Keratinocyte (primary cell): ENCODE results near the gene CDC42.

Source experiments
- EZH2 ChIP-seq: IDR thresholded peaks from one replicate; pipeline ENCODE4 v1.6.1; 2012; ENCODE audit warnings: inconsistent platforms, mild to moderate bottlenecking, low read length, moderate library complexity
- TF ChIP-seq, protein P1 (sequence below), 3 experiments: IDR thresholded peaks in 1 of 3; conservative IDR thresholded peaks in 1 of 3; optimal IDR thresholded peaks in 1 of 3; 2 replicates in 2 of 3; 3 replicates in 1 of 3; pipeline versions ENCODE3 to v1.5.1; 2011; ENCODE audit warnings: low read length in 3 of 3, mild to moderate bottlenecking in 3 of 3, moderate library complexity in 2 of 3, control low read depth in 1 of 3, inconsistent platforms in 1 of 3; ENCODE audit not compliant: insufficient read depth in 2 of 3; ENCODE audit errors: extremely low read depth in 1 of 3

DNA sequence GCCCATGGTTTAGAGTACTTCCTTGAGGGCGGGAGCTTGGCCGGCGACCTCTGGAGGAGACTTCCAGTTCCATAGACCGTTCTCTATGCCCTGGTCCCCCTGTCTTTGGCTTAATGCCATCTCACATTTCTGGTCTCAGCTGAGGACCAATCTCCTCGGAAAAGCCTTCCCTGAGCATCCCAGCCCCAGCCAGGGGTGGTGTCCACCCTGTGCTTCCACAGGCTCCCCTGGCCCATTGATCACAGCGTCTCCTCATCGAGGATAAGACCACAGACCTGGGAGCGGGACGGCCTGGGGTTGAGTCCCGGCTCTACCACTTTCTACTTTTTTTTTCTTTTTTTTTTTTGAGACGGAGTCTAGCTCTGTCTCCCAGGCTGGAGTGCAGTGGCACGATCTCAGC lies 75.9 kb downstream of the CDC42 start:
- TF ChIP-seq, protein P1, sequence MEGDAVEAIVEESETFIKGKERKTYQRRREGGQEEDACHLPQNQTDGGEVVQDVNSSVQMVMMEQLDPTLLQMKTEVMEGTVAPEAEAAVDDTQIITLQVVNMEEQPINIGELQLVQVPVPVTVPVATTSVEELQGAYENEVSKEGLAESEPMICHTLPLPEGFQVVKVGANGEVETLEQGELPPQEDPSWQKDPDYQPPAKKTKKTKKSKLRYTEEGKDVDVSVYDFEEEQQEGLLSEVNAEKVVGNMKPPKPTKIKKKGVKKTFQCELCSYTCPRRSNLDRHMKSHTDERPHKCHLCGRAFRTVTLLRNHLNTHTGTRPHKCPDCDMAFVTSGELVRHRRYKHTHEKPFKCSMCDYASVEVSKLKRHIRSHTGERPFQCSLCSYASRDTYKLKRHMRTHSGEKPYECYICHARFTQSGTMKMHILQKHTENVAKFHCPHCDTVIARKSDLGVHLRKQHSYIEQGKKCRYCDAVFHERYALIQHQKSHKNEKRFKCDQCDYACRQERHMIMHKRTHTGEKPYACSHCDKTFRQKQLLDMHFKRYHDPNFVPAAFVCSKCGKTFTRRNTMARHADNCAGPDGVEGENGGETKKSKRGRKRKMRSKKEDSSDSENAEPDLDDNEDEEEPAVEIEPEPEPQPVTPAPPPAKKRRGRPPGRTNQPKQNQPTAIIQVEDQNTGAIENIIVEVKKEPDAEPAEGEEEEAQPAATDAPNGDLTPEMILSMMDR (optimal IDR thresholded peaks at IDR 0.05 in 1 of 3, IDR thresholded peaks at IDR 0.05 in 1 of 3, conservative IDR thresholded peaks at IDR 0.05 in 1 of 3; ENCODE audit: extremely low read depth in 1 of 3, insufficient read depth in 2 of 3, low read length in 3 of 3): no peak
- TF ChIP-seq EZH2: no peak
